GM19328 (cell line): ENCODE data around the gene LILRB5.
"Not testable (repeated sequence)": the region's sequence is repeated elsewhere in the genome, so short reads cannot be mapped to it uniquely, and the experiment has no call there.

ENCODE experiments used
- ATAC-seq: cut with Tn5 transposase; IDR thresholded peaks from one replicate; pipeline ENCODE4 v1.9.1; 2021; ENCODE audit warnings: mild to moderate bottlenecking, moderate library complexity; ENCODE audit not compliant: unreplicated experiment

The LILRB5 gene

DNA sequence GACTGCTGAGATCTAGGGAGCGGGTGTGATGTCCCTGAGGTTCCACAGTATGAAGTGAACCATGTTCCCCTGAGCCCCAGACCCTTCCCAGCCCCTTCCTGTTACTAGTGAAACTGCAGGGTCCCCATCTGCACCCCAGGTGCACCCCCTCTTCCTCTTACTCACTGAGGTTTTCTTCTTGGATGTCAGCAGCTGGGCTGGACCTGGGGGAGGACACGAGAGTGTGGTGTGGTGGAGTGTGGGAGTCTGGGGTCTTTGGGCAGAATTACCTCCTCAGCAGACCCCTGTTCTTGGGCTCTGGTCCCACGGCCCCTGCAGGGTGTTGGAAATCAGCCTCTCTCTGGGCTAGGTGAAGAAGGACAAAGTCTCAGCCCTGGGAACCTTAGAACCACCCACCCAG lies 11.1 kb downstream of the LILRB5 start:
- no peak for ATAC-seq

DNA sequence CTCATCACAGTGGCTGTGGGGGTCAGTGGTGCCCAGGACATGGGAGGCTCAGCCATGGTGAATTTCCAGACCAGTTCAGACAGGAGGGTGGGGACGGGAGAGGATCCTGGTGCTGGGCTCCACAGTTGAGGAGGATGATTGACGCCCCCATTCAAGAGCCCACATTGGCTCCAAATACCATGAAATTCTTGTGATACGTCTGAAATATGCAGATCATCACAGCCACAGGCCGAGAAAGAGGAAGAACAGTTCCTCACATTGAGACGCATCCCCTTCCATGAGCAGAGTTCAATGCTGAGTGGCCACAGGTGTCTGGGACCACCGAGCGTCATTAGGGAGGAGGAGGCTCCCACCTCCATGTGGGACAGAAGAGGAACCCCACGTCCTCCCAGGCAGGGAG lies 13.3 kb downstream of the LILRB5 start:
- ATAC-seq = not testable (repeated sequence)

DNA sequence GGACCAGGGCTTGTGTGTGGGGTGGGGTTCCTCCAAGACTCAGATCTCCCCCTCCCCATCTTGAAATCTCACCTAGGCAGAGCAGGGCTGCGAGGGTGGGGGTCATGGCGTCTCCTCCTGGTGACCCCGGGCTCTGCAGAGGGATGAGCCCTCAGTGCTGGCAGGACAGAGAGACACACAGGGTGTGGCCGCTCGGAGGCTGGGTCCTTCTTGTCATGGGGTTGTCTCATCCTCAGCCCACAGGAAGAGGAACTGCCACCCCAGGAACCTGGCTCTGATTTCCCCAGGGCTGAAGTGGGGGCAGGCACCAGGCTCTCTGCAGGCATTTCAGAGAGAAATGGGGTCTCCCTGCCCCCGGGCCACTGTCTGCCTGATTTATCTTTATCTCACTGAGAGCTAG lies 14.4 kb downstream of the LILRB5 start, which contains the start of gene LILRA6:
TSS of gene LILRA6 (minus strand) at position 145 of the 400 bp plus-strand sequence.
- not testable (repeated sequence) for ATAC-seq

DNA sequence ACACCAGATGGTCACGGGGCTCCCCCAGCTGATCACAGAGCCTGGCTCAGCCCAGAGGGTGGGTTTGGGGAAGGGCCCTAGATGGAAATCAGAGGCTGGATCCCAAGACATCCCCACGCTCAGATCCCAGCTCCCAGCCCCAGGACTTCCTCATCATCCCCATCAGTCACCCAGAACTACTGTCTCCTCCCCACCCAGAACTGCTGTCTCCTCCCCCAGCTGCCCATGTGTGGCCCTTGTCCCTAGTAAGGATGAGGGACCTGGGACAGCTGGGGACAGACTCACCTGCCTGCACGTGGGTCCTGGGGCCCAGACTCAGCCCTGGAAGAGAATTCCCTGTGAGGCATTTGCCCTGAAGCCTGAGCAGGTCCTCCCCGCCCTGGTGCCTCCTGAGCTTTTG lies 14.8 kb downstream of the LILRB5 start:
- not testable (repeated sequence) for ATAC-seq

DNA sequence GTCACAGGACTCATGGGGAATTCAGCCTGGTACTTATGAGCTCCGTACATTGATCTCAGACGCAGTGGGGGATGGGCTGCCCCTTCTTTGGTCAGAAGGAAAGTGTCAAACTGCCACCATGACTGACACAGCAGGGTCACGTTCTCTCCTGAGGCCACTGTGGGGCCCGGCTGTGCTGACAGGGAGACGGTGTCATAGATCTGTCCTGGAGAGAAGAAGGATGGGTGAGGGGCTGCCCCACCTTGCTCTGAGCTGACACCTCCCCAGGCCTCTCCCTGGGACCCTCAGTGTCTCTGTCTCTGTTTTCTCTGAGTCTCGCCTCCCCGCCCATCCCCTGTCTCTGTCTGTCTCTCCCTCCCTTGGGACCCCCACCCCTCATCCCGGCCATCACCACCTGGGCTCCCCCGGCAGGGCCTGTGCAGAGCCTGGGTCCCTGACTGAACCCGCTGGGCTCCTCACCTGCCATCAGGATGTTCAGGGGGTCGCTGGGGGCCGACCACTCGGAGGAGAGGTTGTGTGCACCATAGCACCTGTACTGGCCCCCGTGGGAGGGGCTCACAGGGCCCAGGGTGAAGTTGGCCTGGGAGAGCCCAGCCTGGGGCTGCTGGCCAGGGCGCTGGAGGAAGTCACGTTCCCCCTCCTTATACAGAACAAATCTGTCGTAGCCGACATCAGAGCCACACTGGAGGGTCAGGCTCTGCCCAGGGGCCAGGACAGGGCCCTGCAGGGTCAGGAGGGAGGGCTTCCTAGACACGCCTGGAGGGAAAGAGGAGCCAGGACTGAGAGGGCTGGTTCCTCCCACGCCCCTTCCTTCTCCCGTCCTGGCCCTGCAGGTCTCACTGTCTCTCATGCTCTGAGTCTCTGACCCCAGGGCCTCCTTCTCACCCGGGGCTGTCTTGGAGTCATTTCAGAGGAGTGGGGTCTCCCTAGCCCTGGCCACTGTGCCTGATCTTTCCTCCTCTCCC lies 16.4 kb downstream of the LILRB5 start:
- ATAC-seq = not testable (repeated sequence)

DNA sequence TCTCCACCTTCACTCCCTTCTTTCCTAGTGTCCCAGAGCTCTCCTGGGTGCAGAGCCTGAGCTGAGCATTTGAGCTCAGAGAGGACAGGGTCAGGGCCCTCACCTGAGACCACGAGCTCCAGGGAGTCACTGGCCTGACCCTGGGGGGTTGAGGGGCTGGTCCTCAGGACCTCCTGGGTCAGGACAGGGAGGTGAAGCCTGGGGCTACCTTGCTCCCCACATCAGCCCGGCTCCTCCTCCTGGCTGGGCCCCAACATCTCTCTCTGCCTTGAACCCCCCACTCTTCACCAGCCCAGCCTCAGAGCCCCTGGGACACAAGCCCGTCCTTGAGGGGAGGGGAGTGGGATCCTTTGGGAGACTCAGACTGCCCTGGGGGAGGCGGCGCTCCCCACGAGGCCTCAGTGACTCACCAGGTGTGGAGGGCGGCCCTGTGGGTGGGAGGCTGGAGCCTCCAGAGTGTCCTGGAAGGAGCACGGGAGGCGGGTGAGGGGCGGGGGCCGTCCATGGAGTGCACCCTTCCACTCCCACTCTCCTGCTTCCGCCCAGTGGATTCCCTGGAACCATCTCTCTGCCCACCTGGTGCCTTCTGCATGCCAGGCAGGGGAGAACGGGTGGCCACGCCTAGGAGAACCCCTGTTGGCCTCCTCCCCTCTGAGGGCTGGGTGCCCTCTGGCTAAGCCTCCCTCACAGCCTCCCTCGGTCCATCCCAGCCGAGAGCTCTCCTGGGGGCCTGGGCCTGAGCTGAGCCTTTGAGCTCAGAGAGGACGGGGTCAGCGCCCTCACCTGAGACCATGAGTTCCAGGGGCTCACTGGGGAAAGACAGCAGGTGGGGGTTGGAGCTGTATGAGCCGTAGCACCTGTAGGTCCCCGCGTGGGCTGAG lies 17.3 kb downstream of the LILRB5 start:
- ATAC-seq = not testable (repeated sequence)

DNA sequence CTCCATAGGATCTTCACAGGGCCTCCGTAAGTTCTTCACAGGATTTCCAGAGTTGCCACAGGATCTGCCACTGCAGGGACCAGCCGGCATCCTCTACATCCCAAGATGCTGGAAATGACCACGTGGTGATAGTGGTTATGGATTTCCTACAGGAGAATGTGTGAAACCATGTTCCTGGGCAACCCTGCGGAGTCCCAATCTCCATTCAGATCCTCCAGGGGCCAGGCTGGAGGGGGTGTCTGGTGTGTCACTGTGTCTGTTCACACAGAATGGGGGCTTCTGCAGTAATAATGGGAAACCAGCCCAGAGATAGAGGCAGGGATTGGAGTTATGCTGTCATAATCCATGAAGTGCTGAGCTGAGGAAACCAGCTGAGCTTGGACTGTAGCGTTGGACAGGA lies 23.1 kb downstream of the LILRB5 start:
- ATAC-seq = no peak

DNA sequence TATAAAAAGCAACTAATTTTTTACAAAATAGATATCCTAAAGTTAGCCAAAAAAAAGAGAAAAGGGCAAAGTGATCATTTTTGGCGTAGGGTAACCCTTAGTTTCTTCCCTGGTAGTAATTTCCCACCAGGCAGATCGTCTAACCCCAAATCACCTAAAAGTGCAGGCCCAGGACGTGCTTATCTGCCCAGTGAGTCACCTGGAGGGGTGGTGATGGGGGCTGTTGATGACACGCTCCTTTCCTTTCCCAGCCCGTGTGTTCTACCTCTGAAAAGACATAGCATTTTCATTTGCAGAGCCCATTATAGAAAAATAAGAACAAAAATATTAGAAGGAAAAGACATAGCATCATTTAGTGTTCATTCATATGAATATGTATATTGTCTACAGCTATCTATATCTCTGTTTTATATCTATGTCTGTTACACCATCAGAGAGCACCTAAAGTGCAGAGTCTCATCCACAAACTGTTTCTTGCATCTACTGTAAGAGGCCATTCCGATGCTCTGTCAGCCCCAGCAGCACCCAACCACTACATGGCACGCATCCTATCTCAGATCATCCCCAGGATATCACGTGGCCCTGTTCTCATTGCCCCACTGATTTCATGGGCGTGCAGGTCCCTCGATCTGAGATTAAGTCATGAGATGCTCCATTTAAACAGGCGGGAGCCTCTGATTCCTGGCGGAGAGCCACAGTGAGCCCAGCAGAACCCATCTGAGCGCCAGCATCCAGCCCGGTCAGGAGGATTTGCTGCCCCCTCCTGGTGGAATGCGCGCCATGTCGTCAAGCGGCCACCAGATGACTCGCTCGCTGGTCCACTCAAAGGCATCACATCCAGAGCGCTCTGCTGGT lies 25.8 kb downstream of the LILRB5 start:
- ATAC-seq = no peak

DNA sequence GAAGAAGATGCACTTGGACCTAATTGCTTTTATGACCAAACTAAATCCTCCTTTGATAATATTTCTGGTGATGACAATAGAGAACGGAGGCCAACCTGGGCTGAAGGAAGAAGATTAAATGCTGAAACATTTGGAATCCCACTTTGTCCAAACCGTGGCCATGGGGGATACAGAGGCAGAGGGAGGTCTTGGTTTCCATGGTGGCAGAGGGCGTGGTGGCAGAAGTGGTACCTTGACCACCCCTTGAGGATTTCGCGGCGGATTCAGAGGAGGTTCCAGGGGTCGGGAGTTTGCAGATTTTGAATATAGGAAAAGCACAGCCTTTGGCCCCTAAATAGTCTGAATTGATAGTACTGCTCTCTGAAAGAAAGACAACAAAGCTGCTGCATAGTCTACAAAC lies 27.0 kb downstream of the LILRB5 start:
- no peak for ATAC-seq

DNA sequence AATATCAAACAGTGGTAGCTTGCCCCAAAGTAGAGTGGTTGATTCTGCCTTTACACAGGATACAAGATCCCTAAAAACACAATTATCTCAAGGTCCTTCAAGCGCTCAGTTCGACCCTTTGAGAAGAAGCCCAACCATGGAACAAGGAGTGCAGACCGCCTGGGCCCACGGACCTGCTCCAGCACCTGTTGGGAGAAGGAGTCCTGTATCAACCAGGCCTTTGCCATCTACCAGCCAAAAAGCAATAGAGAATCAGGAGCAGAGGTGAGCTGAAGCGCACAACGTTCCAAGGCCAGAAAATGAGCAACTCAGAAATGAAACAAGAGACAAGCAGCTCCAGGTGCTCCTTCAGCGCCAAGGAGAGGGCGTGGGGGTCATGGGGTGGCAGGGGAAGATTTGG lies 27.9 kb downstream of the LILRB5 start:
- no peak for ATAC-seq

DNA sequence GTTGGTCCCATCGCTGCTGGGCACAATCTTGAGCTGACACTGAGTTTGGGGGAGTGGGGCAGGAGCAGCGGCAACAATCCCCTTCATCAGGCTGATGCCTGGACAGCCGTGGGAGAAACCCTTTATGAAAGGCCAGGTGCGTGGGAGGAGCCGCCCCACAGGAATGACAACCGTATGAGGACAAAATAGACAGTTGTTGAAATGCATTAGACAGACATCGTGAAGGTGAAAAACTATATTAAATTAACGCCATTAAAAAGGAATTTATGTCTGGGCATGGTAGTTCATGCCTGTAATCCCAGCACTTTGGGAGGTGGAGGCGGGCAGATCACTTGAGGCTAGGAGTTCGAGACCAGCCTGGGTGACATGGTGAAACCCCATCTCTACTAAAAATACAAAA lies 32.5 kb downstream of the LILRB5 start:
- not testable (repeated sequence) for ATAC-seq

DNA sequence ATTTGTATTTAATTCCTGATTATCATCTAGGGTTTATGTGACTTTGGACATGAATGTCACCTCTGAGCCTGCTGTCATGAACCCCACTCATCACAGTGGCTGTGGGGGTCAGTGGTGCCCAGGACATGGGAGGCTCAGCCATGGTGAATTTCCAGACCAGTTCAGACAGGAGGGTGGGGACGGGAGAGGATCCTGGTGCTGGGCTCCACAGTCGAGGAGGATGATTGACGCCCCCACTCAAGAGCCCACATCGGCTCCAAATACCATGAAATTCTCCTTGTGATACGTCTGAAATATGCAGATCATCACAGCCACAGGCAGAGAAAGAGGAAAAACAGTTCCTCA lies 33.2 kb downstream of the LILRB5 start:
- not testable (repeated sequence) for ATAC-seq

DNA sequence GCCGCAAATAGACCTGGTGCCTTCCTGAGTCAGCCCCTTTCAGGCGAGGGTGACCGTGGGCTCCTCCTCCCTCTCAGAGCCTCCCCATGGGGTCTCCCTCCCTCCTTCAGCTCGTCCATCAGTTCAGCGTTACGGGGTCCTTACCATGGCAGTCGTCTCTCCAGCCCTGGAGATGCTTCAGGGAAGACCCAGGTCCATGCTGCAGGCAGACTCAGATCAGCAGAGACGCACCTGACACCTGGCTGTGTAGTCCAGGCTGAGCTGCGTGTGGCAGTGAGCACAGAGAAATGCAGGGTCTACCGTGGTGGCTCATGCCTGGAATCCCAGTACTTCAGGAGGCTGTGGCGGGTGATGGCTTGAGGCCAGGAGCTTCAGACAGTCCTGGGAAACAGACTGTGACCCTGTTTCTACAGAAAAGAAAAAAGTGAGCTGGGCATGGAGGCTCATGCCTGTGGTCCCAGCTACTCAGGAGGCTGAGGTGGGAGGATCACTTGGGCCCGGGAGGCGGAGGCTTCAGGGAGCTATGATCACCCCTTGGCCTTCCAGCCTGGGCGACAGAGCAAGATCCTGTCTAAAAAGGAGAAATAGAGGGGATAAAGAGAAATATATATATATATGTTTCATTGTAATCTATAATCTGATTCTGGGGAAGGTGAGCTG lies 33.7 kb downstream of the LILRB5 start:
- not testable (repeated sequence) for ATAC-seq

DNA sequence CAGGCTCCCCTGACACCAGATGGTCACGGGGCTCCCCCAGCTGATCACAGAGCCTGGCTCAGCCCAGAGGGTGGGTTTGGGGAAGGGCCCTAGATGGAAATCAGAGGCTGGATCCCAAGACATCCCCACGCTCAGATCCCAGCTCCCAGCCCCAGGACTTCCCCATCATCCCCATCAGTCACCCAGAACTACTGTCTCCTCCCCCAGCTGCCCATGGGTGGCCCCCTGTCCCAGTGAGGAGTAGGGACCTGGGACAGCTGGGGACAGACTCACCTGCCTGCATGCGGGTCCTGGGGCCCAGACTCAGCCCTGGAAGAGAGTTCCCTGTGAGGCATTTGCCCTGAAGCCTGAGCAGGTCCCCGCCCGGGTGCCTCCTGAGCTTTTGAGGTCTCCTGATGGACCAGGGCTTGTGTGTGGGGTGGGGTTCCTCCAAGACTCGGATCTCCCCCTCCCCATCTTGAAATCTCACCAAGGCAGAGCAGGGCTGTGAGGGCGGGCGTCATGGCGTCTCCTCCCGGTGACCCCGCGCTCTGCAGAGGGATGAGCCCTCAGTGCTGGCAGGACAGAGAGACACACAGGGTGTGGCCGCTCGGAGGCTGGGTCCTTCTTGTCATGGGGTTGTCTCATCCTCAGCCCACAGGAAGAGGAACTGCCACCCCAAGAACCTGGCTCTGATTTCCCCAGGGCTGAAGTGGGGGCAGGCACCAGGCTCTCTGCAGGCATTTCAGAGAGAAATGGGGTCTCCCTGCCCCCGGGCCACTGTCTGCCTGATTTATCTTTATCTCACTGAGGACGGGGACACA lies 34.4 kb downstream of the LILRB5 start, which contains the start of gene LILRB3:
TSS of gene LILRB3 (minus strand) at position 534 of the 803 bp plus-strand sequence. CDS start at position 503, 31 bp downstream.
- ATAC-seq = not testable (repeated sequence)

DNA sequence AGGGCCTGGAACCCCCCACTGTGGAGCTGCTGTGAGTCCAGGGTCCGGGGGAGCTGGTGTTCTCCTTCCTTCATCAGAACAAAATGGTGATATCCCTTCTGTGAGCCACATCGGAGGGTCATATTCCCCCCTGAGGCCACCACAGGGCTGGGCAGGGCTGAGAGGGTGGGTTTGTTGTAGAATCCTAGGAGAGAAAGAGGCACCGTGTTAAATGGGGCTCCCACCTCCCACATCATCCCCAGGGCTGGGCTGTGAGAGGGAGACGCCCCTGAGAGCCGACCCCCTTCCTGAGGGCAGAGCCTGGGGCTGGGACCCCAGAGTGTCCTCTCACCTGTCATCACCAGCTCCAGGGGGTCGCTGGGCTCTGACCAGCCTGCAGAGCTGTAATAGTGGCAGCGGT lies 35.1 kb downstream of the LILRB5 start:
- not testable (repeated sequence) for ATAC-seq

DNA sequence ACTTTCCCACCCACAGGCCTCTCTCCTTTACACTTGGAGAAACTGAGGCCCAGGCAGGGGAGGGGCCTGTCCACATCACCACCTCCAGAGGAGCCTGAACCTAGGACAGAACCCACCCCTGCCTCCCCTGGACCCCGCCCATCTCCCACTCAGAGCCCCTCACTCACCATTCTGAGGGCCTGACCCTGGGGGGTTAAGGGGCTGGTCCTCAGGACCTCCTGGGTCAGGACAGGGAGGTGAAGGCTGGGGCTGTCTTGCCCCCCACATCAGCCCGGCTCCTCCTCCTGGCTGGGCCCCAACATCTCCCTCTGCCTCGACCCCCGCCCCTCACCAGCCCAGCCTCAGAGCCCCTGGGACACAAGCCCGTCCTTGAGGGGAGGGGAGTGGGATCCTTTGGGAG lies 37.4 kb downstream of the LILRB5 start:
- not testable (repeated sequence) for ATAC-seq

DNA sequence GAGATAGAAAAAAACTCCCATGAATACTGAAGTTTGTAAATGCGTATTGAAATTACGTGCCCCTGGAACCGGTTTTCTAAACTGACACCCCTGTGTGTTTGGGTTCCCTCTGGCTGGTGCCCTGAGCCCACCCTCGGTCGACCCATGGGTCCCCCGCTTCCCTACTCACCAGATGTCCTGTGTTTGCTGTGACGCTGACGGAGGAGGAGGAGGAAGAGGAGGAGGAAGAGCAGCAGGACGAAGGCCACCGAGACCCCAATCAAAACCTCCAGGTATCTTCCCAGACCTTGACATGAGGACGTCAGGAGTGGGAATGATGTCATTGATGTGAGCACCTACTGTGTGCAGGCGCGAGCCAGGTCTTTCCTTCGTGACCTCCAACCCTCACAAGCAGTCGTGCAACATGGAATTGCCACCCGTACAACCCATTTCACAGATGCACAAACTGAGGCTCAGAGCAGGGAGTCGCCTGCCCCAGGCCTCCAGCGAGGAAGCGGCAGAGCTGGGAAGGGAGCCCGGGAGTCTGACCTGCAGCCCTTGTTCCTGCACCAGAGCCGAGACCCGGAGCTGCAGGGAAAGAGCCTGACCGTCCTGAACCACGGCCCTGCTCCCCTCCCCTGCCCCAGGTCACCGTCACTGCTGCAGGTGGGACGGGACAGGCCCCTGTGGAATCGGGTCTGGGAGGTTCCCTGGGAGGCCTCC lies 38.0 kb downstream of the LILRB5 start:
- ATAC-seq = no peak

DNA sequence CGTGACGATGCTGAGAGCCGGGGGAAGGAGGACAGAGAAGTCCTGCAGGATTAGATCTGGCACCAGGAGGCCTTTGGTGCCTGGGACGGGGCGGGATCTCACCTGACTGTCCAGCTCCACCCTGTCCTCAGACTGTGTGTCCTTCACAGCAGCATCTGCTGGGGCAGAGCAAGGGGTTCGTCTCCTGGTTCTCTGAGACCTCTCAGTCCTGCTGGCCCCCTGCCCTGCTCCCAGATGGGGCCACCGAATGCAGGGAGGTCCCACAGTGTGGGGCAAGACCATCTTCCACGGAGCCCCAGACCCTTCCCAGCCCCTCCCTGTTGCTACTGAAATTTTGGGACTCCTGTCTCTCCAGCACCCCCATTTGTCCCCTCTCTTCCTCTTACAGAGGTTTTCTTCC lies 38.8 kb downstream of the LILRB5 start:
- no peak for ATAC-seq
